Chondrocyte (in vitro differentiated cells): ENCODE measurements around the gene MAP4K2. TPM values are rescaled to one million over a fixed set of nuclear protein-coding genes. Genes with fewer than 3 reads are reported as not detected.
A peak's percentile ranks its signal among the peaks of the same experiment; 100 is the strongest.

Source experiments
- DNase-seq: peaks from one replicate; pipeline ENCODE4 v3.0.0; 2021; ENCODE audit warnings: mixed read lengths, low spot score
- H3K27ac Mint-ChIP-seq: one replicate; pipeline ENCODE4 v1.8.0; 2021; ENCODE audit warnings: mild to moderate bottlenecking, moderate library complexity, mixed read lengths; ENCODE audit not compliant: unreplicated experiment
- H3K27me3 Mint-ChIP-seq: 2 replicates; pipeline ENCODE4 v1.8.0; 2021; ENCODE audit warnings: low read depth, mixed read lengths
- H3K36me3 Mint-ChIP-seq: 2 replicates; pipeline ENCODE4 v1.8.0; 2021; ENCODE audit warnings: low read depth, mixed read lengths
- H3K4me1 Mint-ChIP-seq: 2 replicates; pipeline ENCODE4 v1.8.0; 2021; ENCODE audit warnings: low read depth, mild to moderate bottlenecking, mixed read lengths
- H3K4me3 Mint-ChIP-seq: one replicate; pipeline ENCODE4 v1.8.0; 2021; ENCODE audit warnings: mild to moderate bottlenecking, moderate library complexity, mixed read lengths; ENCODE audit not compliant: unreplicated experiment
- H3K9me3 Mint-ChIP-seq: 2 replicates; pipeline ENCODE4 v1.8.0; 2021; ENCODE audit warnings: low read depth, mixed read lengths
- total RNA-seq: library from RNA; stranded (reverse); gene quantifications from 3 replicates; pipeline ENCODE4 v1.2.1, GENCODE V29; 2021
- TF ChIP-seq, protein P1 (sequence below): fragments of 200-600 bp; sonication (generic); IDR thresholded peaks from 2 replicates; pipeline ENCODE4 v1.5.0; 2021; ENCODE audit warnings: antibody characterized with exemption, mild to moderate bottlenecking, moderate library complexity

The MAP4K2 gene
- total RNA-seq, 1 donor from 2014 or later, result 13.4 TPM

DNA sequence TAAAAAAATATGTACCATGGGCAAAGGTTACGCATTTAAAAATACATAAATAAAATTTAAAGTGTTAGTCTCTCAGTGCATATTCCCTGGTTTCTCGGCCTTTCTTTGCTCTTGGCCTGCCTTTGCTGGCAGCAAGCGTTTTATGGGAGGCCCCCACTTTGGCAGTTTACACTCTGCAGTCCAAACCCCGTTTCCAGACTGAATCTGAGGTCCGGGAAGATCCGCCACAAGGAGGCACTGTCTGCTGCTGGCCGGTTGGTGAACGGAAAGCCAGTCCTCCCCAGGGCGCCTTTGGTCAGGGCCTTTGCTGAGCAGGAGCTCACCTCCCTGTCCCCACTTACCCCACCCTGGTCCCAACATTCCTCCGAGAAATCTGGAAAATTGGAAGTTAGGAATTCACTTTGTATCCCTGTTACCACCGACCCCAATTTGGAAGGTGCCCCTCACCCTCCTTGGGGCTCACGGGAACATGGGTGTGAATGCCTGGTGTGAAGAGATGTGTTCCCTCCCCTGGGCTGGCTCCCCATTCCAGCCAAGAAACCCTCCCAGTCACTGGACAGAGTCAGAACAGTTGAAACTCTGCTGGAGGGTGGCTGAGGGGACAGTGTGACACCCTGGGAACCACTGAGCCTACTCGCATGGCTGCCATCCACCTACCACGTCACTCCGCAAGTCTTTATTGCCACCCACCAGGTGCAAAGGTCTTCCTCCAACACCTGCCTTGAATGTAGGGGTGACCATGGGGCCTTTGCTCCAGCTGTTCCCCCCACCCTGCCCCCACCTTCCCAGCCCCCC lies 15.3 kb downstream of the MAP4K2 start:
- DNase-seq, result peak; percentile 87
- TF ChIP-seq, protein P1, sequence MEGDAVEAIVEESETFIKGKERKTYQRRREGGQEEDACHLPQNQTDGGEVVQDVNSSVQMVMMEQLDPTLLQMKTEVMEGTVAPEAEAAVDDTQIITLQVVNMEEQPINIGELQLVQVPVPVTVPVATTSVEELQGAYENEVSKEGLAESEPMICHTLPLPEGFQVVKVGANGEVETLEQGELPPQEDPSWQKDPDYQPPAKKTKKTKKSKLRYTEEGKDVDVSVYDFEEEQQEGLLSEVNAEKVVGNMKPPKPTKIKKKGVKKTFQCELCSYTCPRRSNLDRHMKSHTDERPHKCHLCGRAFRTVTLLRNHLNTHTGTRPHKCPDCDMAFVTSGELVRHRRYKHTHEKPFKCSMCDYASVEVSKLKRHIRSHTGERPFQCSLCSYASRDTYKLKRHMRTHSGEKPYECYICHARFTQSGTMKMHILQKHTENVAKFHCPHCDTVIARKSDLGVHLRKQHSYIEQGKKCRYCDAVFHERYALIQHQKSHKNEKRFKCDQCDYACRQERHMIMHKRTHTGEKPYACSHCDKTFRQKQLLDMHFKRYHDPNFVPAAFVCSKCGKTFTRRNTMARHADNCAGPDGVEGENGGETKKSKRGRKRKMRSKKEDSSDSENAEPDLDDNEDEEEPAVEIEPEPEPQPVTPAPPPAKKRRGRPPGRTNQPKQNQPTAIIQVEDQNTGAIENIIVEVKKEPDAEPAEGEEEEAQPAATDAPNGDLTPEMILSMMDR, result peak; percentile 83

DNA sequence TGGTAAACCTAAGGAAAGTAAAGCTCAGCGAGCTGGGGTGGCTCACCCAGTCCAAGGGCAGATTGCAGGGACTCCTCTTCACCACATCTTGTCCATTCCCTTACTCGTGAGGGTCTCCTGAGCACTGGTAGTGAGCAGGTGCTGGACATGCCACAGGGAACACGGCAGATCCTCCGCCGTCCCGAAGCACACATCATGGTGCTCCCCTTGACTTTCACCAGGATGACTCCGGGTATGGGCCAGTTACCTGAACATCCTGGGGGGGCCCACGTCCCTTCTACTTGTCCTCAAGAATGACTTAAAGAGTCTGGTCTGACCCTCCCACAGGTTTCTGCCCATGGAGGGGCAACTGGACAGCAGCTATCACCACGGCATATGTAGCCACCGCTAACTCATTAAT lies 16.7 kb downstream of the MAP4K2 start:
- no peaks in the 10 kb centered on the region for H3K4me1 Mint-ChIP-seq

More for the DNA sequence above, 15.3 kb downstream of the MAP4K2 start:
- Mint-ChIP-seq H3K4me3 (no peak overlapping the region), H3K9me3 (no peaks in the 10 kb centered on the region), H3K27me3 (no peaks in the 10 kb centered on the region), H3K36me3 (peaks cover 1% of the 10 kb centered on the region), H3K27ac (no peak overlapping the region), H3K4me1 (no peaks in the 10 kb centered on the region)

GRCh38 chr11:64784813-64785581 lies 18.0 kb downstream of the MAP4K2 start:
- peaks cover 1% of the 10 kb centered on the region for H3K36me3 Mint-ChIP-seq
- no peaks in the 10 kb centered on the region for H3K4me1 Mint-ChIP-seq
- no peaks in the 10 kb centered on the region for H3K9me3 Mint-ChIP-seq
- TF ChIP-seq, protein P1, result no peak
- no peaks in the 10 kb centered on the region for H3K27me3 Mint-ChIP-seq
- no peak overlapping the region for H3K27ac Mint-ChIP-seq
- no peak for DNase-seq
- H3K4me3 Mint-ChIP-seq, result no peak overlapping the region

More for the DNA sequence above, 16.7 kb downstream of the MAP4K2 start:
- Mint-ChIP-seq H3K27me3 (no peaks in the 10 kb centered on the region), H3K36me3 (peaks cover 1% of the 10 kb centered on the region), H3K9me3 (no peaks in the 10 kb centered on the region), H3K27ac (no peak overlapping the region), H3K4me3 (no peak overlapping the region)
- peak; percentile 60 for DNase-seq
- TF ChIP-seq, protein P1, result no peak

DNA sequence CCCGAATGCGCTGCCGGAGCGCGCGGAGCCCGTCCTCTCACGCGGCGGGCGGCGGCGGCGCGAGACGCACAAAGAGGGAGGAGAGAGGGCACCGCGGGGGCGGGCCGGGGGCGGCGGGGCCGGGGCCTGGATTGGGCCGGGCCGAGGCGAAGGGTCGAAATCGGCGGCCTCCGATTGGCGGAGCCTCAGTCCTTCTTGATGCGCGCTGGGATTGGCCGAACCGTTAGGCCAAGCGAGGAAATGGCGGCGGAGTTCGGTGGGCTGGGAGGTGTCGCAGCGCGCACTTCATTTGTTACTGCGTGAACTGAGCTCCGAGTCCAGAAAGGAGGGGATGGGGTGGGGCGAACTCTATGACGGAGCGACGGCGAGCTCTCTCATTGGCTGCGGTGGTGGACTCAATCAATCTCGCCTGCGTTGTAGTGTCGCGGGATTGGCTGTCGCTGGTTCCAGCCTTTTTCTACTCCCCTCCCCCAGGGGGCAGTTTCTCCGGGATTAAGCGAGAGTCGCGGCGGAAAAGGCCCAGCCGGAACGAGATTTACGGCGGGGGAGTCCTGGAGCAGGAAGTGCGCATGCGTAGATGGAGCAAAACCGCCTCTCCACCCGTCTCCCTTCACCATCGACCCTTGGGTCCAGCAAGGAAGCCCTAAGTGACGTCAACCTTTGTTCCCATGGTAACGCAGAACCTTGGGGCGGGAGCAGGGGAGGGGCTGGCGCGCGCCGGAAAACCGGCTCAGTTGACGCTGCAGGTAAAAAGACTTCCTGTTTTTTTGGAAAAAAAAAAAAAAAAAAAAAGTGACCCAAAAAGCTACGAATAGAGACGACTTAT lies 24.3 kb downstream of the MAP4K2 start, which contains the start of gene SF1:
SF1 (minus strand) TSS at position 70 of the 826 bp plus-strand sequence. CDS start 150 bp downstream, outside the sequence.
- peaks cover 19% of the 10 kb centered on the region for H3K36me3 Mint-ChIP-seq
- peak within 1 kb of the TSS; percentile 97 for H3K27ac Mint-ChIP-seq
- H3K4me3 Mint-ChIP-seq, result peak within 1 kb of the TSS; percentile 82
- DNase-seq, result peak; percentile 99
- H3K4me1 Mint-ChIP-seq, result peaks cover 30% of the 10 kb centered on the region
- TF ChIP-seq, protein P1, result peak; percentile 42
- no peaks in the 10 kb centered on the region for H3K9me3 Mint-ChIP-seq
- no peaks in the 10 kb centered on the region for H3K27me3 Mint-ChIP-seq

DNA sequence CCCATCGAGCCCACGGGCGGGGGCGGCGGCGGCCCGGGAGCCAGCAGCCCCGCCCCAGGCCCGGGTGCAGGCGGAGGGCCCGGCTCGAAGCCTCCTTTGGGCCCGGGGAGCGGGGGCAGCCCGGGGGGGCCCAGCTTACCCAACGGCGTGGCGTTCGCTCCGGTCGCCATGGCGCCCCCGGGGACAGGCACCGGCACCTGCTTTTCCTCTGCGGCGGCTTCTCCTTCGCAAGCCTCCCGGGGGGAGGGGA lies 24.9 kb downstream of the MAP4K2 start:
- Mint-ChIP-seq H3K36me3 (peaks cover 23% of the 10 kb centered on the region), H3K4me1 (peaks cover 33% of the 10 kb centered on the region), H3K4me3 (peak overlapping the region; percentile 82), H3K27me3 (no peaks in the 10 kb centered on the region), H3K9me3 (no peaks in the 10 kb centered on the region), H3K27ac (peak overlapping the region; percentile 97)
- no peak for DNase-seq
- TF ChIP-seq, protein P1, result no peak
